ACHN (cell line): ENCODE data around the gene CCDC82.
"Not testable (repeated sequence)": the region's sequence is repeated elsewhere in the genome, so short reads cannot be mapped to it uniquely, and the experiment has no call there.

ENCODE experiments used
- DNase-seq: peaks from one replicate; pipeline ENCODE4 v3.0.0-alpha.2; 2015
- in situ Hi-C: cut with HindIII; loops from 2 replicates; pipeline ENCODE4 v1.10.0; 2017; ENCODE audit warnings: low sequenced_read_pairs, low pct_ligation_motif_present, low pct_unique_long_range_greater_than_20kb

Gene CCDC82

DNA sequence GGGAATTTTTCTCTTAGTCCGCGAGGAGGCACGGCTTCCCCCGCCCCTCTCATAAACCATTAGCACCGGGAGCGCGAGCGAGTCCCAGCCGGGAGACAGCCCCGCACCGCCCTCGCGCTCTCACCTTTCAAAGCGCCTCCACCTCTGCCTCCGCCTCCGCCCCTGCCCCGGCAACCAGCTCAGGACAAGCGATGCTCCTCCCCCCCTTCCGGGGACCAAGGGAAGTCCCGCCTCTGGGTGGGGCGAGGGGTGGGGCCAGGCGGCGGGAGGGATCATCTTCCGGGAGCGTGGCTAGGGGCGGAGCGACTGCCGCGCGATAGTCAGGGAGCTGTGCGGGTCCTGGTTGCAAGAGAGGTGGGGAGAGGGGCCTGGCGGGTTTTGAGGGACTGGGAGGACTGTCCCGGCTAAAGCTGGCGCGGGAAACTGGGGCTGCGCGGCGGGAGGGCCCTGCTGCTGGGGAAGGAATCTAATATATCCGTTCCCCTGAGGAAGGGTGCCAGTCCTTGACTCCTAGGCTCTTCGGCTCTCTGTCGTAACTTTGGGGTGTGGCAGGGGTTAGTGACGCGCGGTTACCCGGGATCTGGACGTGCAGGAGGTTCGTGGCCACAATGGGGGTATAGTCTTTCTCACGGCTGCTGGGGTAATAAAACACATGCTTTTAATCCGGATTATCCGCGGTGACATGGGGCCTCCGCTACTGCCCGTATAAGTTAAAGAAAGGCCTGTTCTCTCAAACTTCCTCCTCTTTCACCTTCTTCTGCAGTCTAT, at the start of gene CCDC82, which contains the start of gene JRKL:
Gene CCDC82 (minus strand): TSS at position 193 of the 768 bp plus-strand sequence. CDS start 5,165 bp downstream, outside the sequence.
Gene JRKL (plus strand): TSS at position 294 of the 768 bp plus-strand sequence. CDS start 637 bp downstream, outside the sequence.
- in situ Hi-C loops = no loop called here
- DNase-seq = peak; percentile 92

DNA sequence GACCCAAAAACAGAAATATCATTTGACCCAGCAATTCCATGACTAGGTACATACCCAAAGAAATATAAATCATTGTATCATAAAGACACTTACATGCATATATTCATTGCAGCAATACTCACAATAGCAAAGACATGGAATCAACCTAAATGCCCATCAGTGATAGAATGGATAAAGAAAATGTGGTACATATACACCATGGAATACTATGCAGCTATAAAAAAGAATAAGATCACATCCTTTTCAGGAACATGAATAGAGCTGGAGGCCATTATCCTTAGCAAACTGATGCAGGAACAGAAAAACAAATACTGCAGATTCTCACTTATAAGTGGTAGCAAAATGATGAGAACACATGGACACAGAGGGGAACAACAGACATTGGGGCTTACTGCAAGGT, 42.9 kb upstream of the CCDC82 start:
- in situ Hi-C loops, DNase-seq: not testable (repeated sequence)

DNA sequence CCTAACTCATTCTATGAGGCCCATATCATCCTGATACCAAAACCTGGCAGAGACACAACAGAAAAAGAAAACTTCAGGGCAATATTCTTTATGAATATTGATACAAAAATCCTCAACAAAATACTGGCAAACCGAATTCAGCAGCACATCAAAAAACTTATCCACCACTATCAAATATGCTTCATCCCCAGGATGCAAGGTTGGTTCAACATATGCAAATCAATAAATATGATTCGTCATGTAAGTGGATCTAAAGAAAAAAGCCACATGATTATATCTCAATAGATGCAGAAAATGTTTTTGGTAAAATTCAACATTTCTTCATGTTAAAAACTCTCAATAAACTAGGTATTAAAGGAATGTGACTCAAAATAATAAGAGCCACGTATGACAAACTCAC, 41.0 kb upstream of the CCDC82 start:
- in situ Hi-C loops = no loop called here
- no peak for DNase-seq

DNA sequence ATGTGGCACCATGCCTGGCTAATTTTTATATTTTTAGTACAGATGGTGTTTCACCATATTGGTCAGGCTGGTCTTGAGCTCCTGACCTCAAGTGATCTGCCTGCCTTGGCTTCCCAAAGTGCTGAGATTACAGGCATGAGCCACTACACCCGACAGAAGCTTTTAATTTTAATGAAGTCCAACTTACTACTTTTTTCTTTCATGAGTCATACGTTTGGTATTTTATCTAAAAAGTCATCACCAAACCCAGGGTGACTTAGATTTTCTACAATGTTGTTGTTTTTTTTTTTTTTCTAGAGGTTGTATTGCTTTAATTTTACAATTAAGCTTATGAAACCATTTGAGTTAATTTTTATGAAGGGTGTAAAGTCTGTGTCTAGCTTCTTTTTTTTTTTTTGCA, 35.0 kb upstream of the CCDC82 start:
- in situ Hi-C loops = no loop called here
- DNase-seq = no peak

DNA sequence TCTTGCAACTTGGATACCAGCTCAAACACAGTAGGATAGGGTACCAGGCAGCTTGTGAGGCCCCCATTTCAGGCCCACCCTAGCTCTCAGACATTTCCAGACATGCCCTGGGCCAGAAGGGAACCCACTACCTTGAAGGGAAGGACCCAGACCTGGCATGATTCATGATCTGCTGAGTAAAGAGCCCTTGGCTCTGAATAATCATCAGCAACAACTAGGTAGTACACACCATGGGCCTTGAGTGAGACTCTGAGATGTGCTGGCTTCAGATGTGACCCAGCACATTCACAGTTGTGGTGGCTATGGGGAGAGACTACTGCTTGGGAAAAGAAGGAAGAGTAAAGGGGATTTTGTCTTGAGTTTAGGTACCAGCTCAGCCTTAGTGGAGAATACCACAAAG, 23.7 kb upstream of the CCDC82 start:
- DNase-seq = no peak
- in situ Hi-C loops = no loop called here

DNA sequence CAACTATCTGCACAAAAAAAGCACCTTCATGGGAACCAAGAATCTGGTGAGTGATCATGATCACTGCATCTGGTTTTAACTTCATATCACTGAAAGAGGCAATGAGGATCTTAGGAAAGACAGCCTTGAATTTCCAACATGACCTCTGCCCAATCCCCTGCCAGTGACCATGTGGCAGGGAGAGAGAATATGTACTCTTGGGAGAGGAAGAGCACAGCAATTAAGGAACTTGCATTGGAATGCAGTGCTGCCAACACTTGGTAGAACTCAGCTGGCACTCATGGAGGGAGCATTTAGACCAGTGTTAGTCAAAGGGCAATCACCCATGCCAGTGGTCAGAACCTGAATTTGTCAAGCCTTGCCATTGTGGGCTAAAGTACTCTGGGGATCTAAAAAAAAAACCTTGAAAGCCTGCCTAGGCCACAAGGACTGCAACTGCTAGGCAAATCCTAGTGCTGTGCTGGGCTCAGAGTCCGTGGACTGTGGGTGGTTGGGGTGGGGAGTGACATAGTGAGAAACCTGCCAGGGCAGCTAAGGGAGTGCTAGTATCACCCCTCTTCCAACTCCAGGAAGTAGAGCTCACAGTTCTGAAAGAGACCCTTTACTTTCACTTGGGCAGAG, 23.2 kb upstream of the CCDC82 start:
- in situ Hi-C loops = no loop called here
- no peak for DNase-seq

DNA sequence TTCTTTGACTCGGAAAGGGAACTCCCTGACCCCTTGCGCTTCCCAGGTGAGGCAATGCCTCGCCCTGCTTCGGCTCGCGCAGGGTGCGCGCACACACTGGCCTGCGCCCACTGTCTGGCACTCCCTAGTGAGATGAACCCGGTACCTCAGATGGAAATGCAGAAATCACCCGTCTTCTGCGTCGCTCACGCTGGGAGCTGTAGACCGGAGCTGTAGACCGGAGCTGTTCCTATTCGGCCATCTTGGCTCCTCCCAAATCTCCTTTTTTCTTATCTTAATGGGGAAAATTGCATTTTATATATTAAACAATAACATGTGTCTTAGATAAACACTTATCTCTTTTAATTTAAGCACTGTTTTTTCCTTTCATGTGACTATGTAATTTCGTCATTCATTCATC, 21.7 kb upstream of the CCDC82 start:
- DNase-seq, in situ Hi-C loops: not testable (repeated sequence)

DNA sequence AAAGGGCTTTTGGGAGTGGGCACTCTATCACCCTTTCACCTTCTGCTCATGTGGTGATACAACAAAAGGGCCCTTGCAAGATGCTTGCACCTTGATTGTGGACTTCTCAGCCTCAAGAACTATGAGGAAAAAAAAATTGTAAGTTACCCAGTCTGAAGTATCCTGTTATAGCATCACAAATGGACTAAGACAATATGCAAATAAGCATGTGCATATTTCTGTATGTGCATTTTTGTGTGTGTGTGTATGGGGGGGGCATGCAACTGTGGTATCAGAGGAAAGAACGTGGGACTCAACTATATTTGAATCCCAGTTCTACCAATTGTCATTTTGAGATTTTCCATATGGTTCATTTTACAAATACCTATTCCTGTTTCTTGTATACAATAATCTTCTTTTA, 11.0 kb upstream of the CCDC82 start:
- in situ Hi-C loops = no loop called here

DNA sequence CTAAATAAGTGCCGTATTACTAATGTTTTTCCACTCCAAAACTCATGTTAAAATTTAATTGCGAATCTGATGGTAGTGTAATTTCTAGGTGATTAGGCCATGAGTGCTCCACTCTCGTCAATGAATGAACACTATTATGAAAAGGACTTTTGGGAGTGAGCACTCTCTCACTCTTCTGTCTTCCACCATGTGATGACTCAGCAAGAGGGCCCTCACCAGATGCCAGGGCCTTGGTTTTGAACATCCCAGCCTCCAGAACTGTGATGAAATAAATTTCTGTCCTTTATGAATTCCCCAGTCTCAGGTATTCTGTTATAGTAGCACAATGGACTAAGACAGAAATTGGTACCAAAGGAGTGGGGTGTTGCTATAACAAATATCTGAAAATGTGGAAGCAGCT, 8.2 kb upstream of the CCDC82 start:
- DNase-seq = no peak
- in situ Hi-C loops = no loop called here

More for the DNA sequence above, 11.0 kb upstream of the CCDC82 start:
- no peak for DNase-seq

DNA sequence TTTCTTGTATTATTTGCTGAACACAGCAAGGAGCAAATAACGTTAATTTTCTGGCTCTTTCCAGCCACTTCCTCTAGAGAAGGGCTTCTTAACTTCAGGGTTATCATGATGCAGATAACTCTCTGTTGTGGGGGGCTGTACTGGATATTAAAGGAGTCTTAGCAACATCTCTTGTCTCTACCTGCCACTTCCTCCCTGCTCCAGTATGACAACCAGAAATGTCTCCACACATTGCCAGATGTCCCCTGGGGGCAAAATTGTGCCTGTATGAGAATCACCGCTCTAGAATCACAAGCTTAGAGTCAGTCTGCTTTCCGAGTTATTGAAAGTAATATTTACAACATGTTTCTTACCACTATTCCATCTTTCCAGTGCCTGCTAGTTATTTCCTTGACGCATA, 6.9 kb upstream of the CCDC82 start:
- no peak for DNase-seq
- in situ Hi-C loops = no loop called here

DNA sequence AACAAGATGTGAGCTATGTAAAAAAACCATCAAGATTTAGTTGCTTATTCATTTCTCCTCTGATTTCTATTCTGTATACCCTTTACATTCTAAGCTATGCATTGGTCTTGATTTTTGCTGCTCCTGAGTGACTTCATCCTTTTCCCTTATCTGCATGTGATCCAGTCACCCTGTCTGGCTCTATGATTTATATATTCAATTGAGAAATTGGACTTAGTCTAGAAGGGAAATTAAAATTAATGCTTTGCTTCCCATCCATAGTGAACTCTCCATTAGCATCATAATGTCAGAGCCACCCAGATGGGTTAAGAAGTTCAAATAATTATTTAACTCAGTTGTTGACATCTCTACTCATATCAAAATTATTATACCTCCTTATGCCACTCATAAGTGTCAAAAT, 5.1 kb upstream of the CCDC82 start:
- in situ Hi-C loops = no loop called here
- no peak for DNase-seq

DNA sequence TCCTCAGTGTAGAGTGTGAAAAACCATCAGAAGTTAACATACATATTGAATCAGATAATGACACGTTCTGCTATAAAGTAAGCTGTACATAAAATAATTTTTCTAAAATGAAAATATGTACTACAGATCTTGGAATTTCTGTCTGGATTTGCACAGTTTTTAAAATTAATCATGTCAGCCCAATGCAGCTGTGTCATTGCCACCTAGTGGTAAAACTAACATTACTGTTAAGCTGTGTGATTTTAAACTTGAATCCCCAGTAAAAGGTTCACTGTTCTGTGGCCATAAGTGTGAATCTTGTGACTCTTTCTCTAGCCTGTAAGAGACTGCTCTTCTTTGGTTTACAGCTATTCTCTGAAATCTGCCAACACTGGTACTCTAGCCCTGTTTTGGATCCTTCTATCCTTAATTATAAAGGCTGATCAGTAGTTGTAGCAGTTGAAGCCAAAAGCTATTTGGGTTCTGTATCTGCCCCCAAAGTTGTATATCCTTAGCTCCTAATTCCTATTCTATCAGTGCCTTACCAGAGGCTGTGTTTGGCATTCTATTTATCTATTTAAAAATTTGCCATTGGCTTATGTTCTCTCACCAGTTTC, 4.1 kb upstream of the CCDC82 start:
- in situ Hi-C loops = no loop called here
- peak; percentile 50 for DNase-seq

DNA sequence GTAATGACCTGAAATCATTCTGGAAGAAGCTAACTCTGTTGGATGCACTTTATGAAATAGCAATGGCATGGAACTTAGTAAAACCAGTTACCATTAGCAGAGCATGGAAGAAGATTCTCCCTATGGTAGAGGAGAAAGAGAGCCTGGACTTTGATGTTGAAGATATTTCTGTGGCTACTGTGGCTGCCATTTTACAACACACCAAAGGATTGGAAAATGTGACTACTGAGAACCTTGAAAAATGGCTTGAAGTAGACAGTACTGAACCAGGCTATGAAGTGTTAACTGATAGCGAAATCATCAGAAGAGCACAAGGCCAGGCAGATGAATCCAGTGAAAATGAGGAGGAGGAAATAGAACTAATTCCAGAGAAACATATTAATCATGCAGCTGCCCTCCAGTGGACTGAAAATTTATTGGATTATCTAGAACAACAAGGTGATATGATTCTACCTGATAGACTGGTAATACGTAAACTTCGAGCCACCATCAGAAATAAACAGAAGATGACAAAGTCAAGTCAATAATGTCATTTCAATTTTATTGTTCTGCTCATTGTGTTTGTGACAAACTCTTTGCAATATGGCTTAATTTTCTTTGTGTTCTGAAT, 2.1 kb upstream of the CCDC82 start:
- DNase-seq = no peak
- in situ Hi-C loops = no loop called here

DNA sequence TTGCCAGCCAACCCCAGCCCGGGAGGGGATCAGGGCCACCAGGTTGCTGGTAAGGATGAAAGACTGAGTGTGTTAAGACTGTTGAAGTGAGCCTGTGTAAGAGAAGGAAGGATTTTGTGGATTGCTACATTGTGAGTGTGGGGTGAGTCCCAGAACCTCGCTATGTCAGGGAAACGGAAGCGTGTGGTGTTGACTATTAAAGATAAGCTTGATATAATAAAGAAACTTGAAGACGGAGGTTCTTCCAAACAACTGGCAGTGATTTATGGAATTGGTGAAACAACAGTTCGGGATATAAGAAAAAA, 728 bp upstream of the CCDC82 start:
- in situ Hi-C loops = no loop called here
- no peak for DNase-seq

DNA sequence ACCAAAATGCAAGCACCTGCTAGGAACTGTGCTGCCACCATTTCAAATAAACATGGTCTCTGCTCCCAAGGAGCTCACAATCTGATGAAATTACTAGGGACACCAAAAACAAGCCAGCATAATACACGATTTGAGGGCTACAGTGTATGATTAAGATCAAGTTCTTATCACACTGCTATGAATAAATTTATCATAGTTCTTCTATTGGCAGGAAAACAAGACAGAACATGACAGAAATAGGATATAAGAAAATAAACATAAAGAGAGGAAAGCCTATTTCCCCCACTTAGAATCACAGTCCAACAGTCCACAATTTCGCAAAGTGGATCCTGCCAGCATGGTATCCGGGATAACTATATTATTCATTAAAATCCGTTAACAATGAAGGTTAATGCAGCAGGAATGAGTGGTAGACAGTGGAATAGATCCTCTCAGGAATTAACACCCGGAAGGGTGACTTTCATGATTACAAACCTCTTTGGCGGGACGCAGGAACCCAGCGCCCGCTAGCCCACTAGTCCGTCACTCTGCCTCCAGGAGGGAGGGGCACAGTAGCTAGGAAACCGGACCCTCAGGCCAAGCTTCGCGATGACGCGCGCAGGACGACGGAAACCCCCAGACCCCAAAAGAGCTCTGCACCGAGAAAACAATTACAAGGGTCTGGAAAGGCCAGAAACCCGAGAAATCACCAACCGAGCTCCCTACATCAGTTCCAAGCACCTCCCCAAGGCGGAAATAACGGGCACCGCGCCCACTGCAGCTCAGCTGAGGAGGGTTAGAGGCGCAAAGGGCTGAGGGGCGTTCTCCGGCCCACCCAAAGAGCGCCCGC, 607 bp downstream of the CCDC82 start:
- peak; percentile 55 for DNase-seq

DNA sequence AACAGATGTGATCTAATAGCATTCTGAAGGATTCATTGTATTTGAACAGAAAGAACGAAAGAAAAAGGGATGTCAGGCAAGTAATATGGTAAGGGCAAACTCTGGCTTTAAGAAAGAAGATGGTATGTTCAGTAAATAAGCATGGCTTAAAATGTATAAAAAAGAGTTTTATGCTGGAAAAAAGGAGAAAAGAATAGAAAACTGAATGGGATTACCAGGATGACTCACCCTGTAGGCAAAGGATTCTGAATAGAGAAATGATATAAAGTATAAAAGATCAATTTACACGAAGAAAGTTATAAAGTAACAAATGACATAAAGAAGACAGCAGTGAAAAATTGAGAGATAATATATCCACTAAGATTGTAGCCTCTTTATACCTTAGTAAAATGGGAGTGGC, 4.5 kb downstream of the CCDC82 start:
- in situ Hi-C loops = no loop called here
- no peak for DNase-seq

More for the DNA sequence above, 607 bp downstream of the CCDC82 start:
- in situ Hi-C loops = no loop called here

DNA sequence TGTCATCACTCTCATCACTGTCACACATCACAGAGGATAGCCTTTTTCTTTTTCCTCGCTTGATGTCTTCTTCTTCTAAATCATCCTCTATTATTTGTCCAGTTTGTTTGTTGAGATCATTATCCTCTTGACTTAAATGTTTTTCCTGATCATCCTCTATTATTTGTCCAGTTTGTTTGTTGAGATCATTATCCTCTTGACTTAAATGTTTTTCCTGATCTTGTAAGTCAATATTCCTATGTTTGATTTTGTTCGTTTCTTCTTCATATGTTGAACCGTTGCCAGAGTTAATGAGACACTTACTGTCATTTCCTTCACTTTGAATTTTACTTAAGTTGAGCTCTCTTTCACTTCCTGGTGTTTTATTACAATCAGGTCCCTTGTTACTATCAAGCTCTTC, 5.6 kb downstream of the CCDC82 start:
- no peak for DNase-seq
- in situ Hi-C loops = no loop called here

DNA sequence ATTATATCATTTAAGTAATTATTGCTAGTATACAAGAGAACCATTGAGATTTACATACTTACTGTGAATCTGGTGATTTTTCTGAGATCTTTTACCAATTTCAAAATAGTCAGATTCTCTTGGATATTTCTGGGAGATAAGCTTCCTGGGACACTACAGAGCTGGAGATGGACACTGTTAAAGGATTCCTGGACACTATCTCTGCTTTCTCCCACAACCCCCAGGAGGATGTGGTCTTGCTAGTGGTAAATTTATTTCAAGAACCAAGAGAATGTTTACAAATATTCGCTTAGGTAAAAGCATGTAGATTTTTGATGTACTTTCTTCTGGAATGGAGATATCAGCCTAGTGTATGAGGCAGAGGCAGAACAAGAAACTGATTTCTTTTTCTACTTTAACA, 12.9 kb downstream of the CCDC82 start:
- in situ Hi-C loops = no loop called here
- DNase-seq = no peak

DNA sequence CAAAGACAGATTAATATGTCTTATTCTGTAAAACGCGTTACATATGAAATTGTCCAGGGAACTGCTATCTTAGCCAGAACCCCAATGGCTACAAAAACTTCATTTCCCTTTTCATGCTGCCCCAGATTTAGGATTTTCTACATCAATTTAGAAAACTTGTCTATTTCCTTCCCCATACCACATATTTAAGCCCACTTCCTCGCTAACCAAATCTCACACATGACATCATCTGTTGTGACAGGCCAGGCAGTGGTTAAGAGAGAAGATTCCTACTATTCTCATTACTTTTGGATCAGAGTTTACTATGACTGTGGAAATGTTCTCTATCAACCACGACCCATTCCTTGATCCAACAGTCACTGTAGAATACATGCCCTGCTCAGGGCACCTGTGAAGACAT, 15.9 kb downstream of the CCDC82 start:
- DNase-seq = no peak
- in situ Hi-C loops = no loop called here
